H1 (cell line): ENCODE data around the gene DNAJC21. TPM values are rescaled to one million over a fixed set of nuclear protein-coding genes. Genes with fewer than 3 reads are reported as not detected.

Source experiments
- CTCF ChIA-PET: fragments of 300-600 bp; sonication (Branson Sonifier 250); formaldehyde crosslinking; loops from one replicate; lab custom pipeline; 2021; ENCODE audit not compliant: partially characterized antibody; lab: Charles Lee
- POLR2A ChIA-PET: fragments of 300-600 bp; sonication (Branson Sonifier 250); formaldehyde crosslinking; loops from one replicate; lab custom pipeline; 2021; ENCODE audit warnings: inconsistent platforms; ENCODE audit not compliant: partially characterized antibody; lab: Charles Lee
- DNase-seq, 2 experiments: peaks; one replicate each; pipeline versions ENCODE4 v3.0.0 to v3.0.0-alpha.2; 2010 to 2022; ENCODE audit warnings: low spot score in 2 of 2, low read depth in 1 of 2, mixed read lengths in 1 of 2
- FAIRE-seq: peaks from 2 replicates; lab custom pipeline; 2011; peaks lifted over from hg19 to GRCh38; lab: Jason Lieb, UNC
- H2AFZ ChIP-seq: 2 replicates; pipeline ENCODE4 v1.8.1; 2012; ENCODE audit warnings: low read length, inconsistent platforms
- H2AK5ac ChIP-seq: 2 replicates; pipeline ENCODE4 v1.6.1; 2013; ENCODE audit warnings: low read depth, low read length
- H2BK120ac ChIP-seq: replicated peaks from 2 replicates; pipeline ENCODE3; 2013; ENCODE audit warnings: low read depth, low read length, inconsistent platforms
- H2BK12ac ChIP-seq: 2 replicates; pipeline ENCODE4 v1.6.1; 2013; ENCODE audit warnings: low read depth, low read length
- H2BK15ac ChIP-seq: 2 replicates; pipeline ENCODE4 v1.6.1; 2013; ENCODE audit warnings: low read length
- H2BK20ac ChIP-seq: 2 replicates; pipeline ENCODE4 v1.6.1; 2013; ENCODE audit warnings: low read length
- H2BK5ac ChIP-seq: 2 replicates; pipeline ENCODE4 v1.6.1; 2013; ENCODE audit warnings: low read depth, low read length
- H3K14ac ChIP-seq: 2 replicates; pipeline ENCODE4 v1.6.1; 2013; ENCODE audit warnings: inconsistent platforms; ENCODE audit not compliant: insufficient read length
- H3K18ac ChIP-seq: 2 replicates; pipeline ENCODE4 v1.6.1; 2013; ENCODE audit warnings: low read length; ENCODE audit errors: extremely low read depth
- H3K23ac ChIP-seq: 2 replicates; pipeline ENCODE4 v1.6.1; 2013; ENCODE audit warnings: inconsistent platforms; ENCODE audit not compliant: insufficient read length
- H3K23me2 ChIP-seq: 2 replicates; pipeline ENCODE4 v1.6.1; 2013; ENCODE audit warnings: low read depth, low read length
- H3K27ac ChIP-seq: 2 replicates; pipeline ENCODE4 v1.6.1; 2011; ENCODE audit warnings: low read depth, low read length, inconsistent platforms
- H3K27me3 ChIP-seq, 4 experiments: replicated peaks in 1 of 4; 1 replicate in 1 of 4; 2 replicates in 3 of 4; pipeline versions ENCODE4 v1.6.1 to v1.8.1; 2011 to 2013; ENCODE audit warnings: low read length in 3 of 4, mild to moderate bottlenecking in 3 of 4, inconsistent platforms in 2 of 4, mixed read lengths in 2 of 4, moderate library complexity in 1 of 4; ENCODE audit not compliant: control insufficient read depth in 3 of 4, insufficient read depth in 3 of 4; ENCODE audit errors: extremely low read depth in 1 of 4
- H3K36me3 ChIP-seq, 4 experiments: 2 replicates each; pipeline versions ENCODE4 v1.6.1 to v1.8.1; 2011 to 2013; ENCODE audit warnings: mild to moderate bottlenecking in 4 of 4, low read length in 3 of 4, moderate library complexity in 2 of 4, control low read depth in 1 of 4, inconsistent platforms in 1 of 4; ENCODE audit not compliant: insufficient read depth in 4 of 4, control insufficient read depth in 2 of 4
- H3K4ac ChIP-seq: replicated peaks from 2 replicates; pipeline ENCODE3; 2013; ENCODE audit warnings: low read length, low read depth, mixed read lengths, inconsistent platforms; ENCODE audit not compliant: insufficient read length
- H3K4me1 ChIP-seq, 4 experiments: replicated peaks in 1 of 4; 1 replicate in 1 of 4; 2 replicates in 3 of 4; pipeline versions ENCODE4 v1.6.1 to v1.8.1; 2011 to 2013; ENCODE audit warnings: low read length in 3 of 4, inconsistent platforms in 2 of 4, mixed read lengths in 1 of 4; ENCODE audit not compliant: insufficient read depth in 4 of 4, control insufficient read depth in 3 of 4
- H3K4me2 ChIP-seq, 2 experiments: 2 replicates each; pipeline versions ENCODE4 v1.6.1 to v1.8.1; 2011 to 2013; ENCODE audit warnings: low read depth in 2 of 2, low read length in 2 of 2, control low read depth in 1 of 2, inconsistent platforms in 1 of 2, mild to moderate bottlenecking in 1 of 2; ENCODE audit not compliant: insufficient read depth in 1 of 2
- H3K4me3 ChIP-seq, 4 experiments: fragments of 200-600, 300-600 bp in 1 of 4; sonication (generic), shearing (Covaris generic), sonication (Bioruptor Twin) in 1 of 4; 2 replicates each; pipeline versions ENCODE4 v1.5.1 to v1.8.1; 2011 to 2016; ENCODE audit warnings: low read length in 4 of 4, low read depth in 3 of 4, control low read depth in 2 of 4, inconsistent platforms in 2 of 4, mild to moderate bottlenecking in 2 of 4, mixed read lengths in 1 of 4, moderate library complexity in 1 of 4; ENCODE audit not compliant: insufficient read depth in 2 of 4; ENCODE audit errors: extremely low read depth in 1 of 4
- H3K56ac ChIP-seq: replicated peaks from 2 replicates; pipeline ENCODE3; 2013; ENCODE audit warnings: low read depth, mild to moderate bottlenecking, mixed read lengths, low read length, inconsistent platforms; ENCODE audit not compliant: insufficient read length
- H3K79me1 ChIP-seq: 2 replicates; pipeline ENCODE4 v1.6.1; 2013; ENCODE audit warnings: low read depth, low read length, control low read depth
- H3K79me2 ChIP-seq, 2 experiments: 2 replicates each; pipeline versions ENCODE4 v1.6.1 to v1.8.1; 2012 to 2013; ENCODE audit warnings: low read length in 2 of 2, mild to moderate bottlenecking in 2 of 2, inconsistent platforms in 1 of 2; ENCODE audit not compliant: insufficient read depth in 2 of 2, control insufficient read depth in 1 of 2
- H3K9ac ChIP-seq, 4 experiments: replicated peaks in 1 of 4; 1 replicate in 1 of 4; 2 replicates in 3 of 4; pipeline versions ENCODE4 v1.6.1 to v1.8.1; 2011 to 2013; ENCODE audit warnings: low read depth in 3 of 4, low read length in 3 of 4, control low read depth in 2 of 4, mild to moderate bottlenecking in 2 of 4, moderate library complexity in 2 of 4, inconsistent platforms in 1 of 4; ENCODE audit errors: extremely low read depth in 1 of 4
- H3K9me3 ChIP-seq, 2 experiments: 2 replicates each; pipeline versions ENCODE4 v1.6.1 to v1.8.1; 2012 to 2013; ENCODE audit warnings: mild to moderate bottlenecking in 2 of 2, moderate library complexity in 2 of 2, control low read depth in 1 of 2, inconsistent platforms in 1 of 2, low read depth in 1 of 2, low read length in 1 of 2, mixed read lengths in 1 of 2; ENCODE audit not compliant: insufficient read depth in 2 of 2
- H4K20me1 ChIP-seq, 2 experiments: replicated peaks in 1 of 2; 2 replicates each; pipeline versions ENCODE3 to v1.8.1; 2011 to 2013; ENCODE audit warnings: inconsistent platforms in 2 of 2, low read length in 2 of 2, mild to moderate bottlenecking in 1 of 2; ENCODE audit not compliant: insufficient read depth in 2 of 2, control insufficient read depth in 1 of 2
- H4K5ac ChIP-seq: 2 replicates; pipeline ENCODE4 v1.6.1; 2013; ENCODE audit warnings: low read length, low read depth, mixed read lengths, inconsistent platforms; ENCODE audit not compliant: insufficient read length
- H4K8ac ChIP-seq: 2 replicates; pipeline ENCODE4 v1.8.0; 2013; ENCODE audit warnings: mild to moderate bottlenecking, moderate library complexity, low read length, inconsistent platforms; ENCODE audit not compliant: insufficient read depth; ENCODE audit errors: extremely low read depth
- H4K91ac ChIP-seq: replicated peaks from 2 replicates; pipeline ENCODE3; 2013; ENCODE audit warnings: low read length, mixed read lengths, inconsistent platforms; ENCODE audit not compliant: insufficient read length
- JUN ChIP-seq: IDR thresholded peaks from 2 replicates; pipeline ENCODE4 v1.6.1; 2011; ENCODE audit warnings: low read depth, mild to moderate bottlenecking, improper control_type of control experiment, low read length
- polyA plus RNA-seq, 7 experiments: library from polyadenylated mRNA; depleted of rRNA in 3 of 7; stranded (reverse) in 5 of 7; unstranded in 2 of 7; fragments of >200 nt in 5 of 7; fragments of 200-250 nt in 2 of 7; gene quantifications; 1 replicate in 5 of 7; 2 replicates in 1 of 7; 4 replicates in 1 of 7; pipeline versions ENCODE4 v1.2.1 to v1.2.3, GENCODE V29; 2011 to 2013; ENCODE audit warnings: missing spikeins in 2 of 7, mixed read lengths in 2 of 7
- total RNA-seq: library from RNA; stranded (reverse); fragmentation: NEBNext Ultra II Directional; extraction: Animal tissue kit (Norgen Biotek cat#: 25700); gene quantifications from 2 replicates; pipeline ENCODE4 v1.2.1, GENCODE V29; 2021

The DNAJC21 gene
- total and polyA plus RNA-seq, 2 of the 8 experiments (the other 6 are each of a cell fraction or from before 2014, with no cell fraction given) = 5.1 to 47.5 TPM

GRCh38 chr5:34881246-34881645 is 48.1 kb upstream of the DNAJC21 start:
- no peak overlapping the region for H2BK12ac ChIP-seq
- no peak overlapping the region for H2AK5ac ChIP-seq
- no peak overlapping the region for H3K27ac ChIP-seq
- no peak overlapping the region for H4K91ac ChIP-seq
- H2AFZ ChIP-seq = no peak overlapping the region
- CTCF ChIA-PET = interaction anchor here (1.0 kb wide), 1 partner anchor 10 kb away, joined by 3 read pairs; no protein-coding TSS in a partner anchor
- no peaks in the 10 kb centered on the region for H3K36me3 ChIP-seq
- no peaks in the 10 kb centered on the region for H4K20me1 ChIP-seq
- no peak overlapping the region for H3K9ac ChIP-seq
- no peak overlapping the region for H2BK120ac ChIP-seq
- H3K23ac ChIP-seq = no peak overlapping the region
- H3K18ac ChIP-seq = no peak overlapping the region
- H3K4ac ChIP-seq = no peak overlapping the region
- no peak overlapping the region for H2BK20ac ChIP-seq
- H2BK15ac ChIP-seq = no peak overlapping the region
- no peak overlapping the region for H2BK5ac ChIP-seq
- DNase-seq (no peak), FAIRE-seq (no peak)
- H3K23me2 ChIP-seq = no peaks in the 10 kb centered on the region
- H4K5ac ChIP-seq = no peak overlapping the region
- no peaks in the 10 kb centered on the region for H3K4me1 ChIP-seq
- H3K79me2 ChIP-seq = no peaks in the 10 kb centered on the region
- no peaks in the 10 kb centered on the region for H3K27me3 ChIP-seq
- H3K14ac ChIP-seq = no peak overlapping the region
- no peak overlapping the region for H3K56ac ChIP-seq
- H3K4me3 ChIP-seq = no peak overlapping the region
- no peaks in the 10 kb centered on the region for H3K79me1 ChIP-seq
- peaks cover 0 to 2% of the 10 kb centered on the region in 2 experiments; a peak in 2 of 4 replicates for H3K9me3 ChIP-seq
- POLR2A ChIA-PET = no interaction called here
- no peak overlapping the region for H3K4me2 ChIP-seq
- no peak overlapping the region for H4K8ac ChIP-seq
- no peak for TF ChIP-seq JUN
